Measurements from ENCODE around the gene TLR5. TPM values are rescaled to one million over a fixed set of nuclear protein-coding genes. Genes with fewer than 3 reads are reported as not detected.

Gene TLR5, protein sequence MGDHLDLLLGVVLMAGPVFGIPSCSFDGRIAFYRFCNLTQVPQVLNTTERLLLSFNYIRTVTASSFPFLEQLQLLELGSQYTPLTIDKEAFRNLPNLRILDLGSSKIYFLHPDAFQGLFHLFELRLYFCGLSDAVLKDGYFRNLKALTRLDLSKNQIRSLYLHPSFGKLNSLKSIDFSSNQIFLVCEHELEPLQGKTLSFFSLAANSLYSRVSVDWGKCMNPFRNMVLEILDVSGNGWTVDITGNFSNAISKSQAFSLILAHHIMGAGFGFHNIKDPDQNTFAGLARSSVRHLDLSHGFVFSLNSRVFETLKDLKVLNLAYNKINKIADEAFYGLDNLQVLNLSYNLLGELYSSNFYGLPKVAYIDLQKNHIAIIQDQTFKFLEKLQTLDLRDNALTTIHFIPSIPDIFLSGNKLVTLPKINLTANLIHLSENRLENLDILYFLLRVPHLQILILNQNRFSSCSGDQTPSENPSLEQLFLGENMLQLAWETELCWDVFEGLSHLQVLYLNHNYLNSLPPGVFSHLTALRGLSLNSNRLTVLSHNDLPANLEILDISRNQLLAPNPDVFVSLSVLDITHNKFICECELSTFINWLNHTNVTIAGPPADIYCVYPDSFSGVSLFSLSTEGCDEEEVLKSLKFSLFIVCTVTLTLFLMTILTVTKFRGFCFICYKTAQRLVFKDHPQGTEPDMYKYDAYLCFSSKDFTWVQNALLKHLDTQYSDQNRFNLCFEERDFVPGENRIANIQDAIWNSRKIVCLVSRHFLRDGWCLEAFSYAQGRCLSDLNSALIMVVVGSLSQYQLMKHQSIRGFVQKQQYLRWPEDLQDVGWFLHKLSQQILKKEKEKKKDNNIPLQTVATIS
- total RNA-seq (ENCODE audit: low replicate concordance) = 2.8 and 4.2 TPM in 2 replicates
- long read RNA-seq, partial matches to known transcripts = 0 of 2 reads
- long read RNA-seq, other reads (novel, unspliced or antisense) = 2 of 2 reads

DNA sequence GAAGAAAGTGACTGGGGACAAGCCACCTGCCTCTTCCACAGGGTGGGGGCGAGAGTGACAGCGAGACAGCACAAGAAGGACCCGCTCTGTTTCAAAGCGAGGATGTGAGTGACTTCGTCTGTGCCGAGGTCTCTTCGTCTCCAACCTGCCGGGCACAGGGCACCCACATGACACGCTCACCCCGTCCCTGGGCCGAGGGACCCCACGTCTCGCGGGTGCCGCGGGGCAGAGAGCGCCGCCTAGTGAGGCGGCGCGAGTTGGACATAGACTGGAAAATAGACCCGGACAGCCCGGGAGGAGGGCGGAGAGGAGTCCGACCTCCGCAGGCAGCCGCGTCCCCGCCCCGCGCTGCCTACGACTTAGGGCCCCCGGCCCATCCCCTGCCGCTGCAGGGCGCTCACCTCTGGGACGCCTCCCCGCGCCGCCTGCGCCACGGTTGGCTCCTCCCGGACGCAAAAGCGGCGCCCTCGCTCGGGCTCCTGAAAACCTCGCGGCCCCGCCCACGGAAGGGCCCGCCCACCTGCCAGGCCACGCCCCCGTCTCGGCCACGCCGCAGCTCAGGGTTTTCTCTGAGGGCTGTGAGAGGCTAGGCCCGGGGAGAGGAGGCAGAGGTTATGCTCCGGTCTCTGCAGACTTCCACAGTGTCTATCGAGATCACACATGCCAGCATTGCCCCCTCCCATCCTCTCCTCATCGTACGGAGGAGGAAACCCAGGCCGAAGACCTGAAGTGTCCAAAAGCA is at the start of gene TLR5:
Gene TLR5, minus strand, starts transcription at position 454 of the 742 bp plus-strand sequence. CDS start 30,217 bp downstream, outside the sequence.
- Mint-ChIP-seq H3K9me3 (peaks cover 10% of the 10 kb centered on the region), H3K27me3 (peaks cover 10% of the 10 kb centered on the region), H3K4me3 (peak within 1 kb of the TSS; percentile 81), H3K4me1 (ENCODE audit: unreplicated experiment) (peaks cover 13% of the 10 kb centered on the region), H3K36me3 (no peaks in the 10 kb centered on the region), H3K27ac (peak within 1 kb of the TSS; percentile 61)
- TF ChIP-seq, protein P1, sequence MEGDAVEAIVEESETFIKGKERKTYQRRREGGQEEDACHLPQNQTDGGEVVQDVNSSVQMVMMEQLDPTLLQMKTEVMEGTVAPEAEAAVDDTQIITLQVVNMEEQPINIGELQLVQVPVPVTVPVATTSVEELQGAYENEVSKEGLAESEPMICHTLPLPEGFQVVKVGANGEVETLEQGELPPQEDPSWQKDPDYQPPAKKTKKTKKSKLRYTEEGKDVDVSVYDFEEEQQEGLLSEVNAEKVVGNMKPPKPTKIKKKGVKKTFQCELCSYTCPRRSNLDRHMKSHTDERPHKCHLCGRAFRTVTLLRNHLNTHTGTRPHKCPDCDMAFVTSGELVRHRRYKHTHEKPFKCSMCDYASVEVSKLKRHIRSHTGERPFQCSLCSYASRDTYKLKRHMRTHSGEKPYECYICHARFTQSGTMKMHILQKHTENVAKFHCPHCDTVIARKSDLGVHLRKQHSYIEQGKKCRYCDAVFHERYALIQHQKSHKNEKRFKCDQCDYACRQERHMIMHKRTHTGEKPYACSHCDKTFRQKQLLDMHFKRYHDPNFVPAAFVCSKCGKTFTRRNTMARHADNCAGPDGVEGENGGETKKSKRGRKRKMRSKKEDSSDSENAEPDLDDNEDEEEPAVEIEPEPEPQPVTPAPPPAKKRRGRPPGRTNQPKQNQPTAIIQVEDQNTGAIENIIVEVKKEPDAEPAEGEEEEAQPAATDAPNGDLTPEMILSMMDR (conservative IDR thresholded peaks at IDR 0.05) = peak; percentile 79
- DNase-seq (ENCODE audit: extremely low spot score, unreplicated experiment) = peak; percentile 80

DNA sequence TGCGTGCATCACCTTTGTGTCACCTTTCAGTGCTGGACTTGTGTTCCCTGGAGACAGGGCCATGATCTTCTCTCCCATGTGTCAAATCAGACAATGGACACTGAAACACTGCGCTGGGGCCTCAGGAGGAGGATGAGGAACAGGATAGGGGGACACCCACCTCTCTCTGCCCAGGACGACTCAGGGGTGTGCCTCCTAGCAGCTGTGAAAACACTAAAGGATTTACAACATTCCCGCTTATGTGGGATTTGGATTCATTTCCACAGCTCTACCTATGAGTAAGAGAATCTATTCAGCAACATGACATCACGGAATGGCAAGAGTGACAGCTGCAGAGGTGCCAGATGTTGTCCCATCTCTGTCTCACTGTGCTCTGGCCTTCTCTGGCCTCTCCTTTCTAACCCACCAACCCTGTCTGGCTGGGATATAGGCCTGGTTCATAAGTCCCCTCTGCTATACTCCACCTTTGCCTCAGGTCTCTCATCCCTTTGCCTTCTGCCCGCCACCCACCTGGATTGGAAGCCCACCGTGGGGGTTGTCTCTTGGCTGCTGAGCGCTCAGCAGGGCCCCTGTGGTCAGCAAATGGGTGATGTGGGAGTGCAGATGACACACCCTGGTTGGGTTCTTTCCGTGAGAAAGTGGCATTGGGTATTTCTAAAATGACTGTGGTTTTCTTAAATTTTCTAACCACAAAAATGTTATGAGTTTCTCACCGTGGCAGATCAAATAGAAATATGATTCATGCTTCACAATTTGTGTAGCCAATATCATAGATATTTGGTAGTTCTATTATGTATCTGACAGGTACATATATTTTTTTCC is 47.1 kb upstream of the TLR5 start:
- Mint-ChIP-seq H3K27ac (no peak overlapping the region), H3K9me3 (no peaks in the 10 kb centered on the region), H3K27me3 (peaks cover 24% of the 10 kb centered on the region), H3K36me3 (no peaks in the 10 kb centered on the region), H3K4me1 (ENCODE audit: unreplicated experiment) (no peaks in the 10 kb centered on the region), H3K4me3 (no peak overlapping the region)
- DNase-seq (ENCODE audit: extremely low spot score, unreplicated experiment) = no peak
- TF ChIP-seq, protein P1 (conservative IDR thresholded peaks at IDR 0.05) = no peak

DNA sequence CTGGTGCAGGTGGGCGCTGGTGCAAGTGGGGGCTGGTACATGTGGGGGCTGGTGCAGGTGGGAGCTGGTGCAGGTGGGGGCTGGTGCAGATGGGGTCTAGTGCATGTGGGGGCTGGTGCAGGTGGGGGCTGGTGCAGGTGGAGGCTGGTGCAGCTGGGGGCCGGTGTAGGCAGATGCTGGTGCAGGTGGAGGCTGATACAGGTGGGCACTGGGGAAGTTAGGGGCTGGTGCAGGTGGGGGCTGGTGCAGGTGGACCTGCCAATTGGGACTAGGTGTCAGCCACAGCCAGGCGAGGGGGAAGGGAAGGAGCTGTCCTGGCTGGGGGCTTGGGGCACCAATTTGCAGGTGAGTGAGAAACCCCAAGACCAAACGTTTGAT is 46.5 kb upstream of the TLR5 start:
- no peaks in the 10 kb centered on the region for H3K36me3 Mint-ChIP-seq
- H3K27me3 Mint-ChIP-seq = peaks cover 24% of the 10 kb centered on the region
- no peak for DNase-seq (ENCODE audit: extremely low spot score, unreplicated experiment)
- TF ChIP-seq, protein P1 (conservative IDR thresholded peaks at IDR 0.05) = no peak
- H3K9me3 Mint-ChIP-seq = no peaks in the 10 kb centered on the region
- no peaks in the 10 kb centered on the region for H3K4me1 Mint-ChIP-seq (ENCODE audit: unreplicated experiment)
- H3K4me3 Mint-ChIP-seq = no peak overlapping the region
- H3K27ac Mint-ChIP-seq = no peak overlapping the region

DNA sequence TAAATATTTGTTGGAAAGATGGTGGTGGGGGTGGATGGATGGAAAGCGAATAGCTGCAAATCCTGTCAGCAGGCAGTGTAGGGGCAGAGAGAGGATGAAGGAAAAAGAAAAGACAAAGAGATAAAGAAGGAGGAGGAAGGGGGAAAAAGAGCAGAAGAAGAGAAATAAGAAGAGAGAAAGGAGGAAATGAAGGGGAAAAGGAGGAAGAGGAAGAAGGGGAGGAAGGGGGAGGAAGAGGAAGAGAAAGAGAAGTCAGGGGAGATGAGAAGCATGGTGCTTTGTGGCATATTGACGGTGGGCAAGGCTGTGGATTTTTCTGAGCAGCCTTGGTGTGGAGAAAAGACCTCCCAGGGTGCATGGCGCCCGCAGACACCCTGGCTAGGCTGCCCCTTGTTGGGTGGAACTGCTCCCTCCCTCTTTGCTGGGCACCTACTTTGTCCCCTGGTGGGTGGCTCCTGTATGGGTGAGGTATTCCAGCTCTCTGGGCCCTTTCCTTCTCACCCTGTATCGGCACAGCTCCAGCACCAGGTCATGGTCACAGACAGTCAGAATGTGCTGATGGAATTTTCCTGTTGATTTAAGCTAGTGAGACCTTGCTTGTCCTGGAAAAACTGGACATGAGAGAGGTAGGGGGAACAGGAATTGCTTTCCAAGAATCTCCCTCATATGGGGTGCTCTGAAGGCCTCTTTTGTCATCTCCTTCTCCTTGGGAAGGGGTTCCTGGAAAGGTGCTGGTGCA is 45.7 kb upstream of the TLR5 start:
- H3K27me3 Mint-ChIP-seq = peaks cover 24% of the 10 kb centered on the region
- TF ChIP-seq, protein P1 (conservative IDR thresholded peaks at IDR 0.05) = no peak
- H3K36me3 Mint-ChIP-seq = no peaks in the 10 kb centered on the region
- no peak overlapping the region for H3K27ac Mint-ChIP-seq
- DNase-seq (ENCODE audit: extremely low spot score, unreplicated experiment) = no peak
- H3K9me3 Mint-ChIP-seq = no peaks in the 10 kb centered on the region
- no peaks in the 10 kb centered on the region for H3K4me1 Mint-ChIP-seq (ENCODE audit: unreplicated experiment)
- H3K4me3 Mint-ChIP-seq = no peak overlapping the region

Measured in type B pancreatic cell (in vitro differentiated cells).